Sciatic nerve (tissue), 2 donors: ENCODE measurements around the gene CCNK. TPM values are rescaled to one million over a fixed set of nuclear protein-coding genes. Genes with fewer than 3 reads are reported as not detected.

ENCODE experiments used
- ATAC-seq: fragments of 200-7000 bp; cut with Tn5 transposase; one replicate; pipeline ENCODE4 v1.9.1; 2020; ENCODE audit warnings: mild to moderate bottlenecking, moderate library complexity
- DNase-seq: peaks from one replicate; pipeline ENCODE4 v3.0.0-alpha.2; 2020; ENCODE audit warnings: low spot score
- intact Hi-C: fragments of 100-400 bp; cut with DNase I; formaldehyde crosslinking; loops from one replicate; pipeline ENCODE4 v1.14.2; 2022
- total RNA-seq: library from RNA; stranded (reverse); fragmentation: NEBNext Ultra II Directional; extraction: Animal tissue kit (Norgen Biotek cat#: 25700); gene quantifications from one replicate; pipeline ENCODE4 v1.2.1, GENCODE V29; 2021
- donor health status: DM: no; HTN: no; CAD: no.
- donor health status: DM: no; HTN: no; CAD: no.

Gene CCNK
- total RNA-seq, 1 donor from 2014 or later, result 43.2 TPM

- no peak for ATAC-seq
- no peak for DNase-seq
- intact Hi-C loops, result no loop called here
Measured at GRCh38 chr14:99560403-99560802, 79.2 kb downstream of the CCNK start.

GRCh38 chr14:99560922-99561683 lies 79.9 kb downstream of the CCNK start:
- DNase-seq, result no peak
- intact Hi-C loops, result no loop called here
- no peak for ATAC-seq

- no peak for ATAC-seq
- no peak for DNase-seq
- intact Hi-C loops, result no loop called here
Measured at GRCh38 chr14:99561864-99562263, 80.7 kb downstream of the CCNK start.

Other genes with a start within 250 kb of the CCNK start
- 0.85 TPM for gene BCL11B, start 209.2 kb upstream of the CCNK start, total RNA-seq
- gene SETD3, start 550 bp upstream of the CCNK start, total RNA-seq, result 86.0 TPM
- gene CCDC85C, start 122.8 kb downstream of the CCNK start, total RNA-seq, result 9.0 TPM
- 4.2 TPM for gene HHIPL1, start 163.7 kb downstream of the CCNK start, total RNA-seq
- gene CYP46A1, start 202.9 kb downstream of the CCNK start, total RNA-seq, result 2.5 TPM